ENCODE data around the gene ADAMTS9. TPM values are rescaled to one million over a fixed set of nuclear protein-coding genes. Genes with fewer than 3 reads are reported as not detected.

ADAMTS9 gene
- total RNA-seq, 1 experiment from 2014 or later: 1.2 TPM

- no TSS peak for BruUV-seq (replicated peaks)
- Histone ChIP-seq H2AFZ (no peak overlapping the region), H3K9me3 (ENCODE audit: insufficient read depth, low read depth) (no peaks in the 10 kb centered on the region), H3K4me2 (no peak overlapping the region), H3K27ac (no peak overlapping the region), H3K9me2 (ENCODE audit: insufficient read depth) (no peaks in the 10 kb centered on the region), H3F3A (ENCODE audit: insufficient read depth, low read depth) (no peaks in the 10 kb centered on the region), H3K36me3 (ENCODE audit: low read depth) (no peaks in the 10 kb centered on the region), H3K79me2 (ENCODE audit: low read depth) (no peaks in the 10 kb centered on the region), H3K4me1 (replicated peaks; ENCODE audit: insufficient read depth) (no peaks in the 10 kb centered on the region), H4K20me1 (ENCODE audit: insufficient read depth) (no peaks in the 10 kb centered on the region), H3K4me3 (no peak overlapping the region), H3K27me3 (ENCODE audit: insufficient read depth, low read depth) (no peaks in the 10 kb centered on the region)
- DNase-seq: no peak
- CTCF ChIA-PET: no interaction called here
- no peak for TF ChIP-seq CTCF (conservative IDR thresholded peaks at IDR 0.05)
- no peak for TF ChIP-seq EZH2 (IDR thresholded peaks at IDR 0.05; ENCODE audit: low read depth)
- intact Hi-C loops (cut with micrococcal nuclease; ENCODE audit: unreplicated experiment): no loop called here
- POLR2A ChIA-PET (ENCODE audit: unreplicated experiment): no interaction called here
These were observed 186.4 kb downstream of the ADAMTS9 start for GRCh38 chr3:64501298-64501906.

- no peaks in the 10 kb centered on the region for H3K4me1 ChIP-seq (replicated peaks; ENCODE audit: insufficient read depth)
- H3K4me3 ChIP-seq: no peak overlapping the region
- H3K27me3 ChIP-seq (ENCODE audit: insufficient read depth, low read depth): peaks cover 4% of the 10 kb centered on the region; the same call in 1 of the 2 replicates
- H3K79me2 ChIP-seq (ENCODE audit: low read depth): no peaks in the 10 kb centered on the region
- no peak overlapping the region for H3K4me2 ChIP-seq
- no TSS peak for BruUV-seq (replicated peaks)
- H3K9me2 ChIP-seq (ENCODE audit: insufficient read depth): no peaks in the 10 kb centered on the region
- ChIA-PET CTCF (no interaction called here), POLR2A (ENCODE audit: unreplicated experiment) (no interaction called here)
- H3F3A ChIP-seq (ENCODE audit: insufficient read depth, low read depth): no peaks in the 10 kb centered on the region
- H2AFZ ChIP-seq: no peak overlapping the region
- no peaks in the 10 kb centered on the region for H3K36me3 ChIP-seq (ENCODE audit: low read depth)
- no peak overlapping the region for H3K27ac ChIP-seq
- H4K20me1 ChIP-seq (ENCODE audit: insufficient read depth): no peaks in the 10 kb centered on the region
- no peak for TF ChIP-seq EZH2 (IDR thresholded peaks at IDR 0.05; ENCODE audit: low read depth)
- TF ChIP-seq CTCF (conservative IDR thresholded peaks at IDR 0.05): no peak
- no peaks in the 10 kb centered on the region for H3K9me3 ChIP-seq (ENCODE audit: insufficient read depth, low read depth)
- intact Hi-C loops (cut with micrococcal nuclease; ENCODE audit: unreplicated experiment): no loop called here
- no peak for DNase-seq
These were observed 190.9 kb downstream of the ADAMTS9 start for GRCh38 chr3:64496786-64497490.

- intact Hi-C loops (cut with micrococcal nuclease; ENCODE audit: unreplicated experiment): no loop called here
These were observed 191.9 kb downstream of the ADAMTS9 start for GRCh38 chr3:64495781-64496334.

More at GRCh38 chr3:64495781-64496334, 191.9 kb downstream of the ADAMTS9 start:
- Histone ChIP-seq H2AFZ (no peak overlapping the region), H3F3A (ENCODE audit: insufficient read depth, low read depth) (no peaks in the 10 kb centered on the region), H3K9me3 (ENCODE audit: insufficient read depth, low read depth) (no peaks in the 10 kb centered on the region), H3K79me2 (ENCODE audit: low read depth) (no peaks in the 10 kb centered on the region), H4K20me1 (ENCODE audit: insufficient read depth) (no peaks in the 10 kb centered on the region), H3K27ac (no peak overlapping the region), H3K4me1 (replicated peaks; ENCODE audit: insufficient read depth) (no peaks in the 10 kb centered on the region), H3K4me3 (no peak overlapping the region), H3K4me2 (no peak overlapping the region), H3K36me3 (ENCODE audit: low read depth) (no peaks in the 10 kb centered on the region), H3K9me2 (ENCODE audit: insufficient read depth) (no peaks in the 10 kb centered on the region), H3K27me3 (ENCODE audit: insufficient read depth, low read depth) (peaks cover 4% of the 10 kb centered on the region; the same call in 1 of the 2 replicates)
- DNase-seq: no peak
- BruUV-seq (replicated peaks): no TSS peak
- ChIA-PET CTCF (no interaction called here), POLR2A (ENCODE audit: unreplicated experiment) (no interaction called here)
- TF ChIP-seq CTCF (conservative IDR thresholded peaks at IDR 0.05) (no peak), EZH2 (IDR thresholded peaks at IDR 0.05; ENCODE audit: low read depth) (no peak)

Measured in PC-9 (cell line).